Common myeloid progenitor, CD34-positive (primary cell): Measurements from ENCODE around the gene C9orf153.

Source experiments
- CTCF ChIA-PET: fragments of 350-600 bp; sonication (Branson Sonifier 250); formaldehyde crosslinking; loops from one replicate; lab custom pipeline; 2021; ENCODE audit warnings: antibody characterized with exemption; lab: Charles Lee
- POLR2A ChIA-PET: fragments of 350-600 bp; sonication (Branson Sonifier 250); formaldehyde crosslinking; loops from one replicate; lab custom pipeline; 2021; ENCODE audit warnings: antibody characterized with exemption; lab: Charles Lee
- DNase-seq, 3 donors: peaks; one replicate each; pipeline versions ENCODE4 v3.0.0 to v3.0.0-alpha.2; 2013
- H3K27ac ChIP-seq, 2 experiments: 1 replicate in 1 of 2; 2 replicates in 1 of 2; pipeline ENCODE4 v1.7.0; 2013; ENCODE audit warnings: inconsistent platforms in 2 of 2, low read length in 2 of 2, mild to moderate bottlenecking in 2 of 2, low read depth in 1 of 2, moderate library complexity in 1 of 2; ENCODE audit not compliant: severe bottlenecking in 2 of 2, insufficient read depth in 1 of 2, poor library complexity in 1 of 2
- H3K27me3 ChIP-seq, 5 experiments: replicated peaks in 2 of 5; 1 replicate in 3 of 5; 2 replicates in 2 of 5; pipeline versions ENCODE4 v1.6.1 to v1.7.0; 2013; ENCODE audit warnings: low read length in 4 of 5, mild to moderate bottlenecking in 2 of 5, moderate library complexity in 2 of 5, inconsistent platforms in 1 of 5; ENCODE audit not compliant: insufficient read depth in 5 of 5, control insufficient read depth in 4 of 5
- H3K36me3 ChIP-seq, 4 experiments: 1 replicate in 2 of 4; 2 replicates in 2 of 4; pipeline versions ENCODE4 v1.6.1 to v1.7.0; 2013; ENCODE audit warnings: low read length in 3 of 4, control low read depth in 1 of 4, mild to moderate bottlenecking in 1 of 4; ENCODE audit not compliant: control insufficient read depth in 4 of 4, insufficient read depth in 4 of 4
- H3K4me1 ChIP-seq, 4 experiments: 1 replicate in 3 of 4; 2 replicates in 1 of 4; pipeline versions ENCODE4 v1.6.1 to v1.7.1; 2013; ENCODE audit warnings: low read length in 3 of 4, mild to moderate bottlenecking in 3 of 4, control low read depth in 1 of 4, inconsistent platforms in 1 of 4, moderate library complexity in 1 of 4; ENCODE audit not compliant: control insufficient read depth in 4 of 4, insufficient read depth in 4 of 4; ENCODE audit errors: control extremely low read depth in 1 of 4
- H3K4me3 ChIP-seq, 7 experiments: 1 replicate in 4 of 7; 2 replicates in 3 of 7; pipeline versions ENCODE4 v1.5.1 to v1.7.0; 2013; ENCODE audit warnings: mild to moderate bottlenecking in 7 of 7, low read length in 6 of 7, moderate library complexity in 6 of 7, inconsistent platforms in 2 of 7, low read depth in 2 of 7, control low read depth in 1 of 7; ENCODE audit not compliant: insufficient read depth in 4 of 7, control insufficient read depth in 1 of 7; ENCODE audit errors: extremely low read depth in 1 of 7
- H3K9me3 ChIP-seq, 5 experiments: 1 replicate in 4 of 5; 2 replicates in 1 of 5; pipeline versions ENCODE4 v1.6.1 to v1.7.1; 2013; ENCODE audit warnings: low read length in 4 of 5, mild to moderate bottlenecking in 2 of 5, inconsistent platforms in 1 of 5, low read depth in 1 of 5, moderate library complexity in 1 of 5; ENCODE audit not compliant: control insufficient read depth in 4 of 5, insufficient read depth in 2 of 5; ENCODE audit errors: control extremely low read depth in 1 of 5
- WGBS: methylation state at CpG from one replicate; pipeline ENCODE4 v1.1.5; 2013; ENCODE audit not compliant: insufficient coverage; 5-methylcytosine and 5-hydroxymethylcytosine counted together

Gene C9orf153

GRCh38 chr9:86282077-86282978 lies 22.9 kb upstream of the C9orf153 start, which contains the start of gene ISCA1:
ISCA1 (minus strand) TSS chr9:86282538; CDS start chr9:86282458, 80 bp downstream.
- ChIA-PET CTCF (interaction anchor here (0.7 to 1.1 kb wide), 3 partner anchors 9 to 74 kb away, joined by 3 read pairs; no protein-coding TSS in a partner anchor), POLR2A (interaction anchor here (0.5 to 1.0 kb wide), 2 partner anchors 10 to 13 kb away, joined by 3 read pairs; no protein-coding TSS in a partner anchor)
- under 1% methylated on average over 87 of the region's 101 CpGs for WGBS
- peak; percentile 95 to 98 (median 98) for DNase-seq
- no peaks in the 10 kb centered on the region for H3K27me3 ChIP-seq
- peaks cover 0 to 7% (median 1%) of the 10 kb centered on the region in 4 experiments for H3K36me3 ChIP-seq
- peaks cover 22 to 57% (median 31%) of the 10 kb centered on the region in 4 experiments for H3K4me1 ChIP-seq
- H3K27ac ChIP-seq = peak within 1 kb of the TSS; percentile 61 to 88
- peak within 1 kb of the TSS; percentile 56 to 94 (median 83) for H3K4me3 ChIP-seq
- H3K9me3 ChIP-seq = no peaks in the 10 kb centered on the region

- H3K27me3 ChIP-seq = no peaks in the 10 kb centered on the region
- peaks cover 22 to 58% (median 33%) of the 10 kb centered on the region in 4 experiments for H3K4me1 ChIP-seq
- peak in 1 of 3 donors; percentile 32 for DNase-seq
- peak overlapping the region; percentile 56 to 94 (median 83) for H3K4me3 ChIP-seq
- WGBS = 0% methylated on average over 26 of the region's 31 CpGs
- ChIA-PET CTCF (no interaction called here), POLR2A (interaction anchor here (1.0 kb wide), 1 partner anchor 14 kb away, joined by 3 read pairs; no protein-coding TSS in a partner anchor)
- H3K9me3 ChIP-seq = no peaks in the 10 kb centered on the region
- H3K36me3 ChIP-seq = peaks cover 0 to 7% (median 1%) of the 10 kb centered on the region in 4 experiments
- H3K27ac ChIP-seq = peak overlapping the region; percentile 61 to 88
Measured at GRCh38 chr9:86281593-86282076, 22.2 kb upstream of the C9orf153 start.

GRCh38 chr9:86280580-86280979 lies 21.1 kb upstream of the C9orf153 start:
- H3K36me3 ChIP-seq = peaks cover 0 to 7% (median 1%) of the 10 kb centered on the region in 4 experiments
- DNase-seq = no peak
- H3K27me3 ChIP-seq = no peaks in the 10 kb centered on the region
- ChIA-PET POLR2A (no interaction called here), CTCF (no interaction called here)
- WGBS = 100% methylated on average over 1 of the region's 7 CpGs
- H3K4me3 ChIP-seq = peak overlapping the region in 3 of 7 experiments; percentile 77 to 94 (median 89)
- H3K4me1 ChIP-seq = peaks cover 21 to 50% (median 29%) of the 10 kb centered on the region in 4 experiments
- no peaks in the 10 kb centered on the region for H3K9me3 ChIP-seq
- H3K27ac ChIP-seq = no peak overlapping the region

GRCh38 chr9:86279839-86280238 lies 20.4 kb upstream of the C9orf153 start:
- WGBS = 96% methylated on average over 3 of the region's 3 CpGs
- peaks cover 0 to 9% (median 1%) of the 10 kb centered on the region in 4 experiments for H3K36me3 ChIP-seq
- H3K4me1 ChIP-seq = peaks cover 19 to 42% (median 23%) of the 10 kb centered on the region in 4 experiments
- no peak overlapping the region for H3K4me3 ChIP-seq
- no peak overlapping the region for H3K27ac ChIP-seq
- H3K9me3 ChIP-seq = no peaks in the 10 kb centered on the region
- no peaks in the 10 kb centered on the region for H3K27me3 ChIP-seq
- ChIA-PET POLR2A (no interaction called here), CTCF (interaction anchor here (1.0 kb wide), 1 partner anchor 9 kb away, joined by 3 read pairs; no protein-coding TSS in a partner anchor)
- no peak for DNase-seq

- CTCF ChIA-PET = interaction anchor here (0.5 to 1.0 kb wide), 2 partner anchors 75 to 135 kb away, joined by 3 read pairs; no protein-coding TSS in a partner anchor
- POLR2A ChIA-PET = no interaction called here
Measured at GRCh38 chr9:86277072-86277471, 17.6 kb upstream of the C9orf153 start.

GRCh38 chr9:86275962-86276361 lies 16.5 kb upstream of the C9orf153 start:
- DNase-seq = peak in 2 of 3 donors; percentile 30 to 32
- POLR2A ChIA-PET = no interaction called here
- 100% methylated on average over 1 of the region's 3 CpGs for WGBS
- H3K27me3 ChIP-seq = no peaks in the 10 kb centered on the region
- peaks cover 3 to 14% (median 10%) of the 10 kb centered on the region in 4 experiments for H3K4me1 ChIP-seq
- H3K27ac ChIP-seq = no peak overlapping the region
- H3K4me3 ChIP-seq = no peak overlapping the region
- CTCF ChIA-PET = interaction anchor here (1.0 to 1.4 kb wide), 3 partner anchors 9 to 71 kb away, joined by 3 to 4 read pairs (median 4); no protein-coding TSS in a partner anchor
- H3K36me3 ChIP-seq = peaks cover 10 to 33% (median 20%) of the 10 kb centered on the region in 4 experiments
- peaks cover 0 to 3% (median 0%) of the 10 kb centered on the region in 5 experiments for H3K9me3 ChIP-seq

More at GRCh38 chr9:86277072-86277471, 17.6 kb upstream of the C9orf153 start:
- Histone ChIP-seq H3K9me3 (no peaks in the 10 kb centered on the region), H3K36me3 (peaks cover 3 to 22% (median 10%) of the 10 kb centered on the region in 4 experiments), H3K4me1 (peaks cover 8 to 22% (median 14%) of the 10 kb centered on the region in 4 experiments), H3K27me3 (no peaks in the 10 kb centered on the region), H3K4me3 (no peak overlapping the region), H3K27ac (peak overlapping the region in 1 of 2 experiments; percentile 3)
- DNase-seq = no peak
- 17% methylated on average over 1 of the region's 1 CpG for WGBS
